SJCRH30 (cell line): ENCODE data around the gene MAPK11. TPM values are rescaled to one million over a fixed set of nuclear protein-coding genes. Genes with fewer than 3 reads are reported as not detected.

Experiments
- DNase-seq, 2 experiments: peaks; one replicate each; pipeline ENCODE4 v3.0.0-alpha.2; 2015 to 2020
- H3K27ac ChIP-seq: fragments of 250-450 bp; sonication (Bioruptor Pico); 2 replicates; pipeline ENCODE4 v1.5.1; 2020; ENCODE audit warnings: mild to moderate bottlenecking, moderate library complexity
- H3K27me3 ChIP-seq: fragments of 250-450 bp; sonication (Bioruptor Pico); 2 replicates; pipeline ENCODE4 v1.5.1; 2020; ENCODE audit warnings: mild to moderate bottlenecking, moderate library complexity
- H3K36me3 ChIP-seq: fragments of 250-450 bp; sonication (Bioruptor Pico); 2 replicates; pipeline ENCODE4 v1.5.1; 2020; ENCODE audit warnings: mild to moderate bottlenecking, moderate library complexity
- H3K4me1 ChIP-seq: fragments of 250-450 bp; sonication (Bioruptor Pico); 2 replicates; pipeline ENCODE4 v1.5.1; 2020; ENCODE audit warnings: mild to moderate bottlenecking, moderate library complexity
- H3K4me3 ChIP-seq: fragments of 250-450 bp; sonication (Bioruptor Pico); 2 replicates; pipeline ENCODE4 v1.5.1; 2020; ENCODE audit warnings: mild to moderate bottlenecking, moderate library complexity
- H3K9me3 ChIP-seq: fragments of 250-450 bp; sonication (Bioruptor Pico); replicated peaks from 2 replicates; pipeline ENCODE4 v1.5.1; 2020; ENCODE audit warnings: mild to moderate bottlenecking, moderate library complexity
- total RNA-seq: library from RNA; depleted of rRNA; stranded (reverse); fragments of >200 nt; shearing (Covaris generic); gene quantifications from 2 replicates; pipeline ENCODE4 v1.2.3, GENCODE V29; 2014; rRNA removed

Gene MAPK11
- total RNA-seq, 1 experiment from 2014 or later = 4.2 TPM

DNA sequence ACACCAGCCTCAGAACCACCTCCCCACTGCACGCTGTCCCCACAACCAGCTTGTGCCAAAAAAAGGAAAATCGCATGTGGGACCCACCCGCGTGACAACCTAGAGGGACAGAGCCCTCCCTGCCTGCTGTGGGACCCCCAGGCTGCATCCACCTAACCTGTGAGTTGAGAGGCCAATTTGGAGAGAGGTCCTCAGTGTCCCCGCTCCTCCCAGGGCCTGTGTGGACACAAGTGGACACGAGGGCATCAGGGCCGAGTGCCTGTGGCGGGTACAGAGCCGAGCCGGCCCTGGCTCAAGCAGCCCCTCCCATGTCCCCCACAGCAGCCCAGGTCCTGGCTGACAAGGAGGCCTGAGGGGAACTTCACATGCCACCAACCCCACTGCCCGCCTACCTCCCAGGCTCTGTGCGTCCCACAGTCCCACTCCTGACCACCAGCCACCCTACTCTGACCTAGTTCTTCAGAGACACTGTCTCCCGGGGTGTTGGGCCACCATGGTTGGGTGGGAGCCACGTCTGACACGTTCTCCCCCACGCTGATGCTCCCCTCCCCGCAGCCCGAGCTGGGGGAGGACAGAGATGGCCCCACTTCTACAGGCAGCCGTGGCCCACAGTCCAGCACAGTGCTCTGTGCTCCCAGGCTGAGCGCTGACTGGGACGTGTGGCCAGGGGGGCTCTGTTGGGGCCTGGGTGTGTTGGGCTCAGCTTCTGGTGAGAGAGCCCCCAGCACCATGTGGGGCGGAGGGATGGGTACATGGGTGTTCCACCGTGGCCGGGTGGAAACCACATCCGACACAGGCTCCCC is 50.2 kb downstream of the MAPK11 start:
- Histone ChIP-seq H3K4me3 (no peak overlapping the region), H3K36me3 (peaks cover 87% of the 10 kb centered on the region), H3K27ac (no peak overlapping the region), H3K4me1 (no peaks in the 10 kb centered on the region), H3K9me3 (no peaks in the 10 kb centered on the region), H3K27me3 (no peaks in the 10 kb centered on the region)
- no peak for DNase-seq

DNA sequence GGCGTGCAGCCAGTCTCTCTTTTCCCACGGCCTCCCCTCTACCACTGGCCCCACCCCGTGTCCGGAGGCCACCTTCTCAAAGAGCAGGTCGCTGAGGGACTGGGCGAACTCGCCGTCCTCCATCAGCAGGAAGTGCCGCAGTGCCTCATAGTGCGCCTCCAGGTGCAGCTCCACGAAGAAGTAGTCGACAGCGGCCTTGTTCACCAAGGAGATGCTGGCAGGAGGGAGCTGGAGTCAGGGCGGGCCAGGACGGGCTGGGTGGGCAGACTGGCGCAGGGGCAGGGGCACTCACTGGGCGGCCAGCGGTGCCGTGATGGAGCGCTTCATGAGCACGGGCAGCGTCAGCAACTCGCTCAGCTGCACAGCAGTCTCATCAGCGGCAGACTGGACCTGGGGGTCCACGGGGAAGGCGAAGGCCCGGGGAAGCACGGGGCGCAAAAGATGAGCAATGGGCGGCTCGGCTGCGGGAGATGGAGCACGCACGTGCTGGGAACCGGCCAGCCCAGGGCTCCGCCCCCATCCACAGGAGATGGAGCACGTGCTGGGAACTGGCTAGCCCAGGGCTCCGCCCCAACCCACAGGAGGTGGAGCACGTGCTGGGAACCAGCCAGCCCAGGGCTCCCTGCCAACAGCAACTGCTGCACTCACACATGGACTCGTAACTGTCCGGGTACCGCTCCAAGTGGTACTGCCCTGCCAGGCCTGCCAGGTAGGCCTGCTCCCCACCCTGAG is 51.0 kb downstream of the MAPK11 start:
- Histone ChIP-seq H3K36me3 (peaks cover 91% of the 10 kb centered on the region), H3K9me3 (no peaks in the 10 kb centered on the region), H3K27me3 (no peaks in the 10 kb centered on the region), H3K4me1 (no peaks in the 10 kb centered on the region), H3K4me3 (no peak overlapping the region), H3K27ac (no peak overlapping the region)
- DNase-seq = peak; percentile 60 to 65

DNA sequence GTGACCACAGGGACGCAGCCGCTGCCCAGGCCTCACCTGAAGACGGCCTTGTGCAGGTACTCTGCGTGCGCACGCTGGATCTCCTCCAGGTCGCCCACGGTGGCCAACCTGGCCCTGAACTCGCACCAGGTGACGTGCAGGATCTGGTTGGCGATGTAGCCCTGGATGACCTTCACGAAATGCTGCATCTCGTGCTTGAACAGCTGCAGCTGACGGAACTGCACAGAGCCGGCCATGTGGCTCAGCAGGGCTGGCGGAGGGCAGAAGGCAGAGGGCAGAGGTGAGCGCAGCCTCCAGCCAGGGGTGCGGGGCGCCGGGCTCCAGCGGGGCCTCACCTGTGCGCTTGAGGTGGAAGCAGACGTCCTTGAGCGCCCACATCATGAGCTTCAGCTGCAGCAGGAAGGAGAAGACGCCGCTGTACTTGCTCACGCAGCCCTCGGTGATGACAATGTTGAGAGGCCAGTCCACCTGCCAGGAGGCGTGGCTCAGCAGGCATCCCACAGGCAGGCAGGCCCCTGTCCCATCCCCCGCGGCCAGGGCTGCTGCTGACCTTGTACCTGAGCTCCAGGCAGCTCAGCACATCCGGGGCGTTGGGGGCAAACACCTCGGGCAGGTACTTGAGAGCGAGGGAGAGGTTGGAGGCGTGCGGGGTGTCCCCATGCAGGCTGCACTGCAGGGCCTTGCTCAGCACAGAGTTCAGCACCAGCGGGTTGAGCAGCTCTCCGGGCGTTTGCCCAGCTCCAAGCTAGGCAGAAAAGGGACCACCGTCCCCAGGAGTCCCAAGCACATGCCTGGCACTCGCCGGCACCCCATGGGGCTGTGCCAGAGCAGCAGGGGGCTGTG is 51.8 kb downstream of the MAPK11 start:
- H3K4me3 ChIP-seq = no peak overlapping the region
- H3K9me3 ChIP-seq = no peaks in the 10 kb centered on the region
- peaks cover 91% of the 10 kb centered on the region for H3K36me3 ChIP-seq
- H3K27me3 ChIP-seq = no peaks in the 10 kb centered on the region
- no peaks in the 10 kb centered on the region for H3K4me1 ChIP-seq
- no peak overlapping the region for H3K27ac ChIP-seq
- DNase-seq = no peak

DNA sequence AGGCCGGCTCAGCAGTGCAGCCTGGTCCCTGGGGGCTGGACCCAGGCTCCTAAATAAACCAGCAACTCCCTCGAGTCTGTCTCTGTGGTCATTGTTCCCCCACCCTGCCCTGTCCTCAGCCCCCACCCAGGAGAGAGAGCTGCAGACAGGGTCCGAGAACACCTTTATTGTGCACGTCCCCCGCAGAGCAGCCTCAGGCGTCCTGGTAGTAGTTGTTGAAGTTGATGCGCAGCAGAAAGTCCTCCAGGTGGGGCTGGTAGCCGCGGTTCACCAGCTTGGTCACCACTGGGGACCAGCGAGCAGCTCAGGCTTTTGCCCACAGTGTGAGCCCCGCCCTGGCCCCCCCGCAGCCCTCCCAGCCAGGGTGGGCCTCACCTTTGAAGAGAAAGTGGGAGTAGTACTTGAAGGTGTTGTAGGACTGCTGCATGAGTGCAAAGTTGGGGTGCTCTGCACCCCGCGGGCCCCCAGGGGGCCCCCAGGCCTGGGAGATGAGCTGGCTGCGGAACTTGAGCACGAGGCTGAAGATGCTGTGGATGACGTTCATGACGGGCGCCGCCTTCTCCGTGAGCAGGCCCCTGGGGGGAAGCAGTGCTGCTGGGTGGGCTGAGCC is 52.5 kb downstream of the MAPK11 start:
- Histone ChIP-seq H3K27ac (no peak overlapping the region), H3K36me3 (peaks cover 90% of the 10 kb centered on the region), H3K4me1 (no peaks in the 10 kb centered on the region), H3K4me3 (no peak overlapping the region), H3K9me3 (no peaks in the 10 kb centered on the region), H3K27me3 (no peaks in the 10 kb centered on the region)
- DNase-seq = no peak

DNA sequence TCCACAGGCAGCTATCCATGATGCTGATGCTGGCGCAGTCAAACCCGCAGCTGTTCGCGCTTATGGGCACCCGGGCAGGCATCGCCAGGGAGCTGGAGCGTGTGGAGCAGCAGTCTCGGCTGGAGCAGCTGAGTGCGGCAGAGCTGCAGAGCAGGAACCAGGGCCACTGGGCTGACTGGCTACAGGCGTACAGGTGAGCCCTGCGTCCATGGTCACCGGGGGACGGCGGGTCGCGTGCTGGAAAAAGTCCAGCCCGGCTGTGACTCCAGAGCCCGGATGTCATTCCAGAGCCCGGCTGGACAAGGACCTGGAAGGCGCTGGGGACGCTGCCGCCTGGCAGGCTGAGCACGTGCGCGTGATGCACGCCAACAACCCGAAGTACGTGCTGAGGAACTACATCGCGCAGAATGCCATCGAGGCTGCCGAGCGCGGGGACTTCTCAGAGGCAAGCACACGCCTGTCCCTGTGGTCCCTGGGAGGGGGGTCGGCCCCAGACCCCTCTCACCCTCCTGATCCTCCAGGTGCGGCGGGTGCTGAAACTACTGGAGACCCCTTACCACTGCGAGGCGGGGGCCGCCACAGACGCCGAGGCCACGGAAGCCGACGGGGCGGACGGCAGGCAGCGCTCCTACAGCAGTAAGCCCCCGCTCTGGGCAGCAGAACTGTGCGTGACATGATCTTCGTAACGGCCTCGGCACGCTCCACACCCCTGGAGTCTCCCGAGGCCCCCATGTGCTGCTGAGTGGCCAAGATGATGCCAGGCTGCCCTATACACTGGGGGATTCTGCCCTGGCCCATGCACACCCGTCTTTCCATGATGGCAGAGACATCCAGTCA is 53.3 kb downstream of the MAPK11 start:
- Histone ChIP-seq H3K9me3 (no peaks in the 10 kb centered on the region), H3K4me3 (no peak overlapping the region), H3K4me1 (no peaks in the 10 kb centered on the region), H3K27me3 (no peaks in the 10 kb centered on the region), H3K36me3 (peaks cover 90% of the 10 kb centered on the region), H3K27ac (no peak overlapping the region)
- no peak for DNase-seq

DNA sequence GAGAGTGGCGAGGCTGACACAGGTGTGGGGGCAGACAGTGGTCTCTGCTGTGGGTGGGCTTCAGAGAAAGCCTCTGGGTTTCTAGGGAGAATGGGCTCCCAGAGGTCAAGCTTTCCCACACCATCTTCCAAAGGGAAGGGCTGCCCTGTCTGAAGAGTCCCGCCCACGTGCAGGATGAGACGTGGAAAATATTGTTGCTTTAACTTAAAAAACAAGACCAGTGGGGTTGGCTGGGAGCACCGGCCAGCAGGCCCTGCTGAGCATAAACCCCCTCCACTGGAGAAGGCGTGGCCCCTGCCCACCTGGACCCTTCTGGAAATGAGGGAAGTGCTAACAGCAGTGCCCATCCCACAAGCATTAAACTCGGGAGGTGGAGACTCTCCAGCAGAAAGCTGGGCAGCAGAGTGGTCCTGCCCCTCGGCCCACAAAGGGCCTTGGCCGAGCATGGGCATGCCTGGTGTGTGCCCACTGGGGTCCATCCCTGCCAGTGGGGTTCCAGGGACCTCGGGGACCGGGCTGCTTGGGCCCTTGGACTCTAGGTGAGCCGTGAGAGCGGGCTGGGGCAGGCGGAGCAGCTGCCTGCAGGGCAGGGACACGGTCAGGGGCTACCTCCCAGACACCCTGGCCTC is 54.0 kb downstream of the MAPK11 start:
- Histone ChIP-seq H3K36me3 (peaks cover 90% of the 10 kb centered on the region), H3K9me3 (no peaks in the 10 kb centered on the region), H3K4me1 (no peaks in the 10 kb centered on the region)

DNA sequence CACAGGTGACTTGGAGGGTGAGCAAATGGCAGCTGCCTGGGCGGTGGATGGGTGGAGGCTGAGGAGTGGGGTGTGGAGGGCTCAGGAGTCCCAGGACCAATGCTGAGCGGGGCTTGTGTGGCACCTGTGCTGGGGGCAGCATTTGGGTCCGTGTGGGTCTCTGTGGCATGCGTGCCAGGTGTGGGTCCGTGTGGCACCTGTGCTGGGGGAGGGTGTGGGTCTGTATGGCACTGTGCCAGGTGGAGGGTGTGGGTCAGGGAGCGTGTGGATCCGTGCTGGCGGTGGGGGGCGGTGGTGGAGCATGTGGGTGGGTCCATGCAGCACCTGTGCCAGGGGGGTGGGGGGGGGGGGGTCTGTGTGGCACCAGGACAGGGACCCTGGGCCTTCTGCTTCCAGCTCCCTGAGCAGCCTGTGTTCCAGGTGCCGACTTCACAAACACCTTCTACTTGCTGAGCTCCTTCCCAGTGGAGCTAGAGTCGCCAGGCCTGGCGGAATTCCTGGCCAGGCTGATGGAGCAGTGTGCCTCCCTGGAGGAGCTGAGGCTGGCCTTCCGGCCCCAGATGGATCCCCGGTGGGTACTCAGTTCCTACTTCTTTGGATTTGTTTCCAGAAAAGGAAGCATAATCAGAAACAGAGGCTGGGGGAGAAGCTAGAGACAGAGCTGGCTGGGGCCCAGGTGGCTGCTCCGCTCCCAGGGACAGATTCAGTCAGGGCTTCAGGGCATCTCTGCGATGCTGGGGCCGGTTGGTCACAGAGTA is 54.7 kb downstream of the MAPK11 start:
- Histone ChIP-seq H3K27ac (no peak overlapping the region), H3K27me3 (no peaks in the 10 kb centered on the region), H3K36me3 (peaks cover 89% of the 10 kb centered on the region), H3K4me1 (no peaks in the 10 kb centered on the region), H3K9me3 (no peaks in the 10 kb centered on the region), H3K4me3 (no peak overlapping the region)
- DNase-seq = no peak

More for the DNA sequence above, 54.0 kb downstream of the MAPK11 start:
- H3K27ac ChIP-seq = no peak overlapping the region
- no peak for DNase-seq
- no peak overlapping the region for H3K4me3 ChIP-seq
- H3K27me3 ChIP-seq = no peaks in the 10 kb centered on the region

Other genes with a start within 250 kb of the MAPK11 start
- not detected in 2 replicates for gene TTLL8, start 212.1 kb downstream of the MAPK11 start, total RNA-seq
- gene MLC1, start 185.0 kb downstream of the MAPK11 start, total RNA-seq = 0.04 and 0.18 TPM in 2 replicates
- gene MOV10L1, start 180.4 kb downstream of the MAPK11 start, total RNA-seq = not detected in 2 replicates
- gene PANX2, start 99.6 kb downstream of the MAPK11 start, total RNA-seq = not detected in 2 replicates
- 38.7 and 39.1 TPM in 2 replicates for gene TRABD, start 84.5 kb downstream of the MAPK11 start, total RNA-seq
- 15.4 and 16.4 TPM in 2 replicates for gene SELENOO, start 69.4 kb downstream of the MAPK11 start, total RNA-seq
- 27.8 and 40.2 TPM in 2 replicates for gene TUBGCP6, start 25.4 kb downstream of the MAPK11 start, total RNA-seq
- 11.2 and 21.4 TPM in 2 replicates for gene HDAC10, start 19.1 kb downstream of the MAPK11 start, total RNA-seq
- 52.0 and 54.0 TPM in 2 replicates for gene MAPK12, start 8.7 kb downstream of the MAPK11 start, total RNA-seq
- gene PLXNB2, start 37.3 kb upstream of the MAPK11 start, total RNA-seq = 104 and 109 TPM in 2 replicates
- 0.08 and 0.18 TPM in 2 replicates for gene DENND6B, start 56.6 kb upstream of the MAPK11 start, total RNA-seq
- 51.6 and 60.6 TPM in 2 replicates for gene PPP6R2, start 72.9 kb upstream of the MAPK11 start, total RNA-seq
- gene SBF1, start 204.7 kb upstream of the MAPK11 start, total RNA-seq = 90.2 and 100 TPM in 2 replicates
- not detected in 2 replicates for gene ADM2, start 211.2 kb upstream of the MAPK11 start, total RNA-seq
- not detected in 2 replicates for gene MIOX, start 216.5 kb upstream of the MAPK11 start, total RNA-seq
- 39.2 and 48.8 TPM in 2 replicates for gene LMF2, start 237.3 kb upstream of the MAPK11 start, total RNA-seq
- 87.0 and 94.2 TPM in 2 replicates for gene NCAPH2, start 237.8 kb upstream of the MAPK11 start, total RNA-seq